ENCODE results near the gene CPNE2.

The CPNE2 gene

GRCh38 chr16:57077714-57078113 lies 14.7 kb upstream of the CPNE2 start:
- DNase-seq (ENCODE audit: low read depth), result no peak
- TF ChIP-seq CTCF (IDR thresholded peaks at IDR 0.05; ENCODE audit: control insufficient read depth, insufficient read depth, low read depth, low read length, missing control alignments), result no peak
- no peak overlapping the region for H3K4me3 ChIP-seq (ENCODE audit: control insufficient read depth, low read depth, low read length)

- DNase-seq (ENCODE audit: low read depth), result no peak
- TF ChIP-seq CTCF (IDR thresholded peaks at IDR 0.05; ENCODE audit: control insufficient read depth, insufficient read depth, low read depth, low read length, missing control alignments), result no peak
- no peak overlapping the region for H3K4me3 ChIP-seq (ENCODE audit: control insufficient read depth, low read depth, low read length)
These were observed 10.6 kb upstream of the CPNE2 start for GRCh38 chr16:57081744-57082143.

- H3K4me3 ChIP-seq (ENCODE audit: control insufficient read depth, low read depth, low read length), result no peak overlapping the region
- no peak for DNase-seq (ENCODE audit: low read depth)
- no peak for TF ChIP-seq CTCF (IDR thresholded peaks at IDR 0.05; ENCODE audit: control insufficient read depth, insufficient read depth, low read depth, low read length, missing control alignments)
These were observed 9.7 kb upstream of the CPNE2 start for GRCh38 chr16:57082664-57083063.

DNA sequence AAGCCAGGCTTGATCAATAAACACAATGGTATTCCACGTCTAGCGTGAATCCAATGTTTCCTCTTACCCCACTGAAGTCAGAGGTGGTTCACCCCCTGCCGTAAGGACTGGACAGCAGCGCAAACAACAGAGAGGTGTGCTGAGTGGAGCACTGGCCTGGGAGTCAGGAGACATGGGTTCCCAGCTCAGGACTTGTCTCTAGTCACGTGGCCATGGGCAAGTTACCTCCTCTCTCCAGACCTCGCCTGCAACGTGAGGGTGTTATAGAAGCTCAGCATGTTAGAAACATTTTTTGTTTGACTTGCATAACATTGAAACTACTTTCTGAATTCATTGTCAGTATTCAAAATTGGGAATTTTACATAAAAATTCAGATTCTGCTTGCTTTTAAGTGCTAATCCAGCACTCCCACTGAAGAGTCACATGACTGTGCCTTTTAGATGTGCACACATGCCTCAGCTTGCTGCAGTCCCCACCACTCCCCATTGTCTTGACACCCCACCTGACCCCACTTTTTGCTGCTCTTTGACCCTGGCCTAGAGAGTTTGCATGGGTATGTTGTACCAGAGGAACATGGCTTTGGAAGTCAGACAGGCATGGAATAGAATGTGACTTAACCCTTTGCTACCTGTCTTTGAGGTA lies 8.8 kb upstream of the CPNE2 start:
- DNase-seq (ENCODE audit: low read depth), result no peak
- H3K4me3 ChIP-seq (ENCODE audit: control insufficient read depth, low read depth, low read length), result no peak overlapping the region

DNA sequence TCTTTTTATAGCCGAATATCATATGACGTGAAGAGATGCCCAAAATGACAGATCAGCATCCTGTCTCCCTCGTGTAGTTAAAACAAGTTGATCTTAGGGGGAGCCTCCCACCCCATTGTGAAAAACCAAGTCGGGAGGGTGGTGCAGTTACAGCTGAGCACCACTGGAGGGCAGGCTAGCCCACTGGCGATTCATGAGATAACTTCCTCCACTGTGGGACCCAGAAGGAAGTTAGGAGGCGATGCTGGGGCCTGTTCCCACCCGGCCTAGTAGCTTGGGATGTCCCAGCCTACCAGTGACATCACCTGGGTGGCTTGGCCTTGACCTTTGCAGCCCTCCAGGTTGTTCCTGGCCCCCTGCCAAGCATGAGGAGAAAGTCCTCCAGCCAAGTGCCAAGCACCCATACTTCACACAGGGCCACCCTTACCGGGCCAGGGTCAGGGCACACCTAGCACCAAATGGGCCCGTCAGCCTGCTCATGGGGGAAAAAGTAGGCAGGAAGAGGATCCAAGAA lies 8.1 kb upstream of the CPNE2 start:
- H3K4me3 ChIP-seq (ENCODE audit: control insufficient read depth, low read depth, low read length), result no peak overlapping the region
- TF ChIP-seq CTCF (IDR thresholded peaks at IDR 0.05; ENCODE audit: control insufficient read depth, insufficient read depth, low read depth, low read length, missing control alignments), result peak; percentile 97
- no peak for DNase-seq (ENCODE audit: low read depth)

More for the DNA sequence above, 8.8 kb upstream of the CPNE2 start:
- no peak for TF ChIP-seq CTCF (IDR thresholded peaks at IDR 0.05; ENCODE audit: control insufficient read depth, insufficient read depth, low read depth, low read length, missing control alignments)

DNA sequence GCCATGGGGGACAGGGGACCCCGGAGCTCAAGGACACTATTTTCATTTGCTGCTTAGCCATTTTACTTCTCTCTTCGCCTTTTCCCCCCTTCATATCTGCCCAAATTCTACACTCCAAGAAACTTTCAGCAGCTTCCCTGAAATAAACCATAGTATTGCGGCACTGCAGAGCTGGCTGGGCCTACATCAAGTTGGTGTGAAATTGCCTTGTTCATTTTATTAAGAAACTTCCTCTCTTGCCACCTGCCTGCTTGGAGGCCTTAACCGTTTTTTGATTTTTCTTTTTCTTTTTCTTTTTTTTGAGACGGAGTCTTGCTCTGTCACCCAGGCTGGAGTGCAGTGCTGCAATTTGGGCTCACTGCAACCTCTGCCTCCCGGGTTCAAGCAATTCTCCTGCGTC lies 7.4 kb upstream of the CPNE2 start:
- H3K4me3 ChIP-seq (ENCODE audit: control insufficient read depth, low read depth, low read length), result no peak overlapping the region
- DNase-seq (ENCODE audit: low read depth), result no peak
- no peak for TF ChIP-seq CTCF (IDR thresholded peaks at IDR 0.05; ENCODE audit: control insufficient read depth, insufficient read depth, low read depth, low read length, missing control alignments)

Data from AG09309 (cell line).